Thoracic aorta endothelial cell (primary cell): Measurements from ENCODE around the gene TAC4. TPM values are rescaled to one million over a fixed set of nuclear protein-coding genes. Genes with fewer than 3 reads are reported as not detected.

Experiments
- total RNA-seq: library from RNA; depleted of rRNA; stranded (reverse); fragments of >200 nt; gene quantifications from 2 replicates; pipeline ENCODE4 v1.2.3, GENCODE V29; 2012

The TAC4 gene
- not detected in 2 replicates for total RNA-seq

GRCh38 chr17:49848019-49848473 lies at the start of gene TAC4:
TAC4 (minus strand) TSS chr17:49848069; CDS start chr17:49848017, 52 bp downstream.

GRCh38 chr17:49788478-49789242 lies 59.2 kb downstream of the TAC4 start, which contains the start of gene KAT7:
KAT7 (plus strand) TSS chr17:49788681; CDS start chr17:49788835, 154 bp downstream.

Other genes starting within 250 kb of the TAC4 start
- gene SPOP, start 170.0 kb downstream of the TAC4 start, total RNA-seq, result 65.1 and 67.0 TPM in 2 replicates
- gene SLC35B1, start 140.1 kb downstream of the TAC4 start, total RNA-seq, result 58.4 and 63.7 TPM in 2 replicates
- gene FAM117A, start 83.9 kb downstream of the TAC4 start, total RNA-seq, result 5.9 and 7.8 TPM in 2 replicates
- gene KAT7, start 59.4 kb downstream of the TAC4 start, total RNA-seq, result 69.7 and 70.4 TPM in 2 replicates
- gene DLX4, start 121.1 kb upstream of the TAC4 start, total RNA-seq, result not detected in 2 replicates
- gene DLX3, start 147.2 kb upstream of the TAC4 start, total RNA-seq, result not detected in 2 replicates
- 58.6 and 77.8 TPM in 2 replicates for gene ITGA3, start 208.0 kb upstream of the TAC4 start, total RNA-seq
- 12.3 and 13.4 TPM in 2 replicates for gene PDK2, start 247.3 kb upstream of the TAC4 start, total RNA-seq